HG02763 (cell line): ENCODE measurements around the gene PLEKHM3.
"Not testable (repeated sequence)": the region's sequence is repeated elsewhere in the genome, so short reads cannot be mapped to it uniquely, and the experiment has no call there.

Experiments used
- ATAC-seq: cut with Tn5 transposase; IDR thresholded peaks from one replicate; pipeline ENCODE4 v1.9.1; 2021; ENCODE audit warnings: mild to moderate bottlenecking, moderate library complexity; ENCODE audit not compliant: unreplicated experiment

Gene PLEKHM3

GRCh38 chr2:207831584-207832248 lies 193.6 kb downstream of the PLEKHM3 start:
- no peak for ATAC-seq

GRCh38 chr2:207830778-207831438 lies 194.4 kb downstream of the PLEKHM3 start:
- ATAC-seq = no peak

- ATAC-seq = no peak
Observed at GRCh38 chr2:207828361-207829057, 196.8 kb downstream of the PLEKHM3 start.

GRCh38 chr2:207825978-207826377 lies 199.3 kb downstream of the PLEKHM3 start:
- no peak for ATAC-seq

- no peak for ATAC-seq
Observed at GRCh38 chr2:207825045-207825954, 200.0 kb downstream of the PLEKHM3 start.

GRCh38 chr2:207823865-207824264 lies 201.5 kb downstream of the PLEKHM3 start:
- no peak for ATAC-seq

GRCh38 chr2:207819839-207820784 lies 205.2 kb downstream of the PLEKHM3 start:
- no peak for ATAC-seq

GRCh38 chr2:207819021-207819797 lies 206.1 kb downstream of the PLEKHM3 start:
- ATAC-seq = no peak

GRCh38 chr2:207816546-207816945 lies 208.8 kb downstream of the PLEKHM3 start:
- no peak for ATAC-seq

- ATAC-seq = no peak
Observed at GRCh38 chr2:207815254-207815653, 210.1 kb downstream of the PLEKHM3 start.

GRCh38 chr2:207813942-207814341 lies 211.4 kb downstream of the PLEKHM3 start:
- ATAC-seq = no peak

- ATAC-seq = no peak
Observed at GRCh38 chr2:207813221-207813916, 212.0 kb downstream of the PLEKHM3 start.

- no peak for ATAC-seq
Observed at GRCh38 chr2:207812726-207813080, 212.6 kb downstream of the PLEKHM3 start.

GRCh38 chr2:207812058-207812725 lies 213.1 kb downstream of the PLEKHM3 start:
- ATAC-seq = no peak

- not testable (repeated sequence) for ATAC-seq
Observed at GRCh38 chr2:207811658-207812057, 213.7 kb downstream of the PLEKHM3 start.

- no peak for ATAC-seq
Observed at GRCh38 chr2:207810200-207810788, 215.0 kb downstream of the PLEKHM3 start.

GRCh38 chr2:207808119-207808518 lies 217.2 kb downstream of the PLEKHM3 start:
- ATAC-seq = no peak

GRCh38 chr2:207807516-207807915 lies 217.8 kb downstream of the PLEKHM3 start:
- no peak for ATAC-seq
